ENCODE measurements around the gene TTF1.

DNA sequence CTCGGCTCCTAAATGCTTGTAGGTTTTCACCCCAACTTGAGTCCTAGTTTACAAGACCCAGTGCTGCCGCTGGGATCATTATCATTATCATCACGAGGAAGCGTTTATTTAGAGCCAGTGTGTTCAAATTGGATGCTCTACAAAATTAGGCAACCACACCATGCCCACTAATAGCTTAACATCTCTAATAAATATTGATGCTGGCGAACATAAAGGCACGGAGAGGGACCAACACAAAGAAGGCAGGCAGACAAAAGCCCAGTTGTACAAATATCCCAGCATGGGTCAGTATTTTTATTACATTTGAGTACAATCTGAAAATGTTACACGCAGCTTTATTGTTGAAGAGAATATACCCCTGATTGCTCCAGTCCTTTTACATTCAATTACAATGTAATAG is 8.1 kb upstream of the TTF1 start:
- TF ChIP-seq CTBP1 (IDR thresholded peaks at IDR 0.05; ENCODE audit: borderline replicate concordance) = no peak
- no peak for TF ChIP-seq FOXA1 (IDR thresholded peaks at IDR 0.05)
- no peak for TF ChIP-seq FOXM1 (IDR thresholded peaks at IDR 0.05; ENCODE audit: borderline replicate concordance)
- no peak for TF ChIP-seq ELF4 (IDR thresholded peaks at IDR 0.05)
- TF ChIP-seq, protein P1, sequence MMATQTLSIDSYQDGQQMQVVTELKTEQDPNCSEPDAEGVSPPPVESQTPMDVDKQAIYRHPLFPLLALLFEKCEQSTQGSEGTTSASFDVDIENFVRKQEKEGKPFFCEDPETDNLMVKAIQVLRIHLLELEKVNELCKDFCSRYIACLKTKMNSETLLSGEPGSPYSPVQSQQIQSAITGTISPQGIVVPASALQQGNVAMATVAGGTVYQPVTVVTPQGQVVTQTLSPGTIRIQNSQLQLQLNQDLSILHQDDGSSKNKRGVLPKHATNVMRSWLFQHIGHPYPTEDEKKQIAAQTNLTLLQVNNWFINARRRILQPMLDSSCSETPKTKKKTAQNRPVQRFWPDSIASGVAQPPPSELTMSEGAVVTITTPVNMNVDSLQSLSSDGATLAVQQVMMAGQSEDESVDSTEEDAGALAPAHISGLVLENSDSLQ (IDR thresholded peaks at IDR 0.05) = no peak
- TF ChIP-seq ZNF384 (IDR thresholded peaks at IDR 0.05) = no peak
- no peak for TF ChIP-seq NFRKB (IDR thresholded peaks at IDR 0.05)
- TF ChIP-seq SUZ12 (IDR thresholded peaks at IDR 0.05) = no peak

Measured in HEK293T (cell line).